Skeletal muscle cell (primary cell): ENCODE results near the gene IL1RAP.
A peak's percentile ranks its signal among the peaks of the same experiment; 100 is the strongest.
"Not testable (repeated sequence)": the region's sequence is repeated elsewhere in the genome, so short reads cannot be mapped to it uniquely, and the experiment has no call there.

Experiments used
- DNase-seq: peaks from one replicate; pipeline ENCODE4 v3.0.0-alpha.2; 2010; ENCODE audit warnings: low read depth
- H3K4me3 ChIP-seq: 2 replicates; pipeline ENCODE4 v1.5.1; 2011; ENCODE audit warnings: low read depth, mild to moderate bottlenecking, control low read depth, low read length, moderate library complexity

IL1RAP gene

GRCh38 chr3:190513409-190514370 is at the start of gene IL1RAP:
TSS of gene IL1RAP (plus strand) at chr3:190514085. CDS start at chr3:190564290, 50,205 bp downstream.
- H3K4me3 ChIP-seq = peak within 1 kb of the TSS; percentile 95
- peak; percentile 87 for DNase-seq

- DNase-seq = no peak
- no peak overlapping the region for H3K4me3 ChIP-seq
Observed at GRCh38 chr3:190467922-190468321, 46.0 kb upstream of the IL1RAP start.

GRCh38 chr3:190473261-190473660 is 40.6 kb upstream of the IL1RAP start:
- H3K4me3 ChIP-seq, DNase-seq: not testable (repeated sequence)

- DNase-seq = no peak
- no peak overlapping the region for H3K4me3 ChIP-seq
Observed at GRCh38 chr3:190481779-190482178, 32.1 kb upstream of the IL1RAP start.

- no peak for DNase-seq
- no peak overlapping the region for H3K4me3 ChIP-seq
Observed at GRCh38 chr3:190485830-190486532, 27.9 kb upstream of the IL1RAP start.

- no peak for DNase-seq
- no peak overlapping the region for H3K4me3 ChIP-seq
Observed at GRCh38 chr3:190486533-190486864, 27.4 kb upstream of the IL1RAP start.

GRCh38 chr3:190486908-190487607 is 26.8 kb upstream of the IL1RAP start:
- no peak for DNase-seq
- no peak overlapping the region for H3K4me3 ChIP-seq

- no peak overlapping the region for H3K4me3 ChIP-seq
- DNase-seq = no peak
Observed at GRCh38 chr3:190491533-190492054, 22.3 kb upstream of the IL1RAP start.

- H3K4me3 ChIP-seq = no peak overlapping the region
- no peak for DNase-seq
Observed at GRCh38 chr3:190492129-190492528, 21.8 kb upstream of the IL1RAP start.

- no peak overlapping the region for H3K4me3 ChIP-seq
- DNase-seq = no peak
Observed at GRCh38 chr3:190492966-190493365, 20.9 kb upstream of the IL1RAP start.

- DNase-seq = no peak
- H3K4me3 ChIP-seq = no peak overlapping the region
Observed at GRCh38 chr3:190494907-190495306, 19.0 kb upstream of the IL1RAP start.

GRCh38 chr3:190495354-190495753 is 18.5 kb upstream of the IL1RAP start:
- no peak overlapping the region for H3K4me3 ChIP-seq
- no peak for DNase-seq

GRCh38 chr3:190495796-190496195 is 18.1 kb upstream of the IL1RAP start:
- DNase-seq = no peak
- no peak overlapping the region for H3K4me3 ChIP-seq

- DNase-seq = no peak
- H3K4me3 ChIP-seq = no peak overlapping the region
Observed at GRCh38 chr3:190496859-190497258, 17.0 kb upstream of the IL1RAP start.

- DNase-seq = no peak
- no peak overlapping the region for H3K4me3 ChIP-seq
Observed at GRCh38 chr3:190497811-190498210, 16.1 kb upstream of the IL1RAP start.

- no peak for DNase-seq
- H3K4me3 ChIP-seq = no peak overlapping the region
Observed at GRCh38 chr3:190498293-190498692, 15.6 kb upstream of the IL1RAP start.

GRCh38 chr3:190499122-190499521 is 14.8 kb upstream of the IL1RAP start:
- no peak for DNase-seq
- no peak overlapping the region for H3K4me3 ChIP-seq

GRCh38 chr3:190502946-190503345 is 10.9 kb upstream of the IL1RAP start:
- DNase-seq = no peak

GRCh38 chr3:190504354-190505125 is 9.3 kb upstream of the IL1RAP start:
- no peak for DNase-seq
- H3K4me3 ChIP-seq = no peak overlapping the region

More at GRCh38 chr3:190502946-190503345, 10.9 kb upstream of the IL1RAP start:
- no peak overlapping the region for H3K4me3 ChIP-seq
